ENCODE measurements around the gene DNAJC28.
"Not testable (repeated sequence)": the region's sequence is repeated elsewhere in the genome, so short reads cannot be mapped to it uniquely, and the experiment has no call there.

DNAJC28 gene, protein sequence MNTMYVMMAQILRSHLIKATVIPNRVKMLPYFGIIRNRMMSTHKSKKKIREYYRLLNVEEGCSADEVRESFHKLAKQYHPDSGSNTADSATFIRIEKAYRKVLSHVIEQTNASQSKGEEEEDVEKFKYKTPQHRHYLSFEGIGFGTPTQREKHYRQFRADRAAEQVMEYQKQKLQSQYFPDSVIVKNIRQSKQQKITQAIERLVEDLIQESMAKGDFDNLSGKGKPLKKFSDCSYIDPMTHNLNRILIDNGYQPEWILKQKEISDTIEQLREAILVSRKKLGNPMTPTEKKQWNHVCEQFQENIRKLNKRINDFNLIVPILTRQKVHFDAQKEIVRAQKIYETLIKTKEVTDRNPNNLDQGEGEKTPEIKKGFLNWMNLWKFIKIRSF

DNA sequence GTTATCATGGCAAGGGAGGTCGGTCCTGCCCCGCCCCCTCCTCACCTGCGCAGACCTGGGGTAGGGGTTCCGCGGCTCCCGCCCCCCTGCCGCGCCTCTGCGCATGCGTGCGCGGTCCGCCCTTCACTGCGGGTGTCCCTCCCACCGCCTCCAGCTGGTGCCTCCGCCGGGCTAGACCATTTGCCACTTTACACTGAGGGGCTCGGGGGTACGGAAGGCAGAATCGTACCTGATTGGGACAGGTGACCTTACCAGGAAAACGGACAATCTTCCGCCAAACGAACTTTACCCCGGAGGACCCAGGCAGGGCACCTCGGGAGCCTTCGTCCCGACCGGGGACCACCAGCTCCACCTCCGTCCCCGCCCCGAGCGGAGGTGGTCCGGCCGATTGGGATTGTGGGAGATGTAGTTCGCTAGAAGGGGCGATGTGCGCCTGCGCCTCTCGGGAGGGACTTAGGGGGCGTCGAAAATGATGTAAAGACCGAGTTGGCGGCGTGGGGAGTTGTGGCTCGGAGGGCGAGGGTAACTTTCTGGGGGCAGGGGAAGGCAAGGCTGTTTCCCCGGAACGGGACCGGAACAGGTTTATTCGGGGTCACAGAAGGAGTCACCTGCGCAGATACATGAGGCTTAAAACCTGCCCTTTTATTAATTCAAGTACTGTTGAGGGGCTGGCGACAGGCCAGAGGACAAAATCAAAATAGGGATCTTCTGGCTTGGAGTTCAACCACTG is at the start of gene DNAJC28:
Gene DNAJC28, minus strand, starts transcription at position 344 of the 730 bp plus-strand sequence. CDS start 2,323 bp downstream, outside the sequence.
- peak; percentile 84 for DNase-seq (ENCODE audit: low spot score)

DNA sequence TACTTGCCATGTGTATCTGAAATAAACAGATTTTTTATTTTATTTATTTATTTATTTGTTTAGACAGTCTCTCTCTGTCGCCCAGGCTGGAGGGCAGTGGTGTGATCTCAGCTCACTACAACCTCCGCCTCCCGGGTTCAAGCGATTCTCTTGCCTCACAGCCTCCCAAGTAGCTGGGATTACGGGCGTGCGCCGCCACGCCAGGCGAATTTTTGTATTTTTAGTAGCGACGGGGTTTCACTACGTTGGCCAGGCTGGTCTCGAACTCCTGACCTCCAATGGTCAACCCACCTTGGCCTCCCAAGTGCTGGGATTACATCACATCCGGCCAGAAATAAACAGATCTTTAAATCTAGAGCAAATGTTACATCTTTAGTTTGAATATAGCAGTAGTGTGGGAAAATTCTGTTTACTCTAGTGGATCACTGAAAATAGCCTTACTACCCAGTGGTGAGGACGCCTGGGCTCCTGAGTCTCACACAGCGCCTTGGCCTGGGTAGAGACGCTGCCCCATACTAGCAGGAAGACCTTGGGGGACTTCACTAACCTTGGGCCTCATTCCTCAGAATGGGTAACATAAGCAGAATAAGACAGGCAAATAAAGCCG is 49.7 kb upstream of the DNAJC28 start:
- DNase-seq (ENCODE audit: low spot score) = no peak

DNA sequence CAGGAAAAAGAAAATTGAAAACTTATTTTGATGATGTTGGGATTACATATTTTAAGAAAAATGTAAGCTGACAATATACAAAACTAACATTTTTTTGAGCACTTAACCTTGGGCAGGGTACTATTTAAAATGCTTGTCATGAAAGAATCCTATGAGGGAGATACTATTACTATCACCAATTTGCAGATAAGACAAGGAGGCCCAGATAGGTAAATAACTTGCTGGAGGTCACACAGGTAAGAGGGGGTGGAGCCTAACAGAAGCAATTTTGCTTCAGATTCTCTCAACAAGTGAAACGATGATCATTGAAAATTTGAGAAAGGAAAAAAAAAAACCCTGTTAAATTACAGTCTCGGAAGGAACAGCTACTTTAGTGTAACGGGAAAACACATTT is 49.2 kb upstream of the DNAJC28 start:
- DNase-seq (ENCODE audit: low spot score) = no peak

DNA sequence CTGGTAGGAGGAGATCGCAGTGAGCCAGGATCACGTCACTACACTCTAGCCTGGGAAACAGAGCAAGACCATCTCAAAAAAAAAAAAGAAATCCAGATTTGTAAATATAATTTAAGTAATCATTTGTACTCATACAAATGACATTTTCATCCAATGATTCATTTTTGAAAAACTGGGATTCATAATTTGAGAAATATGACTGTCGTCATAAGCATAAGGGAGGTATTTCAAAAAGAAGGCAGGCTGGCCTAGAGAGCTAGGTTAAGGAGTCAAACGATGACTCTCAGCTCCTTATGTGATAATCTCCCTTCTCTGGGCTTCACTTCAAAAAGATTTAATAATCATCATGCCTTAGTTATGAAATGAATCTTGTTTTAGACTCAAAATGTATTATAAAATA is 48.1 kb upstream of the DNAJC28 start:
- DNase-seq (ENCODE audit: low spot score) = no peak

DNA sequence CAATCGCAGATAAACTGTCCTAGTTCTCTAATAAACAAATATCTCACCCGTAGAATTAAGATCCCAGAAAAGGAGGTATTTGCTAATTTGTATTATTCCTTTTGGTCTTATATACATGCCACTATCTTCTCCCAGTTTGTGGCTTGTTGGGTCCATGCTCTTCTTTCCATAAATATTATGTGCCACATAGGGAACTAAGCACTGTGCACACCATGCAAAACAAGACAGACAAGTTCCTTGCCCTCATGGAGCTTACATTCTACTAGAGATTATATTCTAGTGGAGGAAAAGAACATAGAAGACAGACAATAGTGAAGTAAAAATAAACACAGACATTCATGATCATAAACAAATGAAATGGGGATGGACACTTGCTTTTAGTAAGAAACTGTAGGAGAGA is 45.7 kb upstream of the DNAJC28 start:
- no peak for DNase-seq (ENCODE audit: low spot score)

DNA sequence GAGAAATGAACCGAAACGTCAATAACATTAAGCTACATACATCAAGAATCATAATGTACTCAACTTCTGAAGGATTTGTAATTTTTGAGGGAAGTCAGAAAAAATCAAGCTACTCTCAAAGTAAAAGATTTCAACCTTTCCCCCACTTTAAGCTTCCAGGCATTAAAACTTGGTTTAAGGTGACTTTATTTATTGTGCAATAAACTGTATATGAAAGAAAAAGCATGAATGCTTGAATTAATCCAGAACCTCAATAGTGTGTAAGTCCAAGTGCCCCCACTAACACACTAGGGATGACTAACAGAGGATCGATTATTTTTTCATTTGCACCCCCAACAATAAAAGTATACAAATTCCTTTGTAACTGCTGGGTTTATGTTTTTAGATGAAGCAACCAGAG is 39.5 kb upstream of the DNAJC28 start:
- DNase-seq (ENCODE audit: low spot score) = no peak

DNA sequence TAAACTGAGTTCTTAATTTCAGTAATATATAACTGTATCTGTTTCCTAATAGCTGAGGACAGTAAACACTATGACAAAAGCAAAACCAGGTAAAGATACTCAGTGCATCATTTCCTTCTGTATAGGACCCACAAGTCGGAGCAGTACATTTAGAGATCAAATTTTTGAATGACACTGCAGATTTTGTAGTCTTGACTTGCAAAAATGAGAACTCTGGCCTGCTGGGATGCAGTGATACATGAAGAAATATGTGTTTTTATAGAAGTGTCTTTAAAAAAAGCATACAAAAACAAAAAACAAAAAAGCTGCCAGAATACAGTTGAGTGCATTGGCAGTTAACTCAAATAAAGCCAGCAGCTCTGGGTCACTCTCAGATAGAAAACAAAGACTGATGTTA is 31.4 kb upstream of the DNAJC28 start:
- DNase-seq (ENCODE audit: low spot score) = no peak

DNA sequence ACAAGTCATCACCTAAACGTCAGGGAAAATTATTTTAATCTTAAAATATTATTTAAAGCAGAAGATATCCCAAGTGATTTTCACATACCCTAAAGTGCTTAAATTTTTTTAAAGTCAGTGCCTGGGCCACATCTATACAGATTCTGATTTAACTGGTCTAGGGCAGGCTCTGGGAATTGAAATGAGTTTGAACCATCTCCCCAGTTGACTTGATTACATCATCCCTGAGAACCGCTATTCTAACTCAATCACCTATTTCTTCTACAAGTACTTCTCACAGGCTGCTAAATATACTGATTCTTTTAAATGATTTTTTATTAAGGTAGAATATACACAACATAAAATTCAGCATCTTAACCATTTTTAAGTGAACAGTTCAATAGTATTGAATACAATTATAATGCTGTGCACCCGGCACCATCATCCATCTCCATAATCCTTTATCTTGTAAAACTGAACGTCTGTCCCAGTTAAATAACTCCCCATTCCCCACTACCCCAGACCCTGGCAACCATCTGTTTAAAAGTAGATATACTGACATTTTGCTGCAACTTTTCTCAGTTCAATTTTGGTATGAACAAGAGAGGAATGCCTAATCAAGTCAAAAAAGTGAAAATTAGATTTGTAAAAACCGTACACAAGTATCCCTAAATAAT is 30.9 kb upstream of the DNAJC28 start:
- no peak for DNase-seq (ENCODE audit: low spot score)

DNA sequence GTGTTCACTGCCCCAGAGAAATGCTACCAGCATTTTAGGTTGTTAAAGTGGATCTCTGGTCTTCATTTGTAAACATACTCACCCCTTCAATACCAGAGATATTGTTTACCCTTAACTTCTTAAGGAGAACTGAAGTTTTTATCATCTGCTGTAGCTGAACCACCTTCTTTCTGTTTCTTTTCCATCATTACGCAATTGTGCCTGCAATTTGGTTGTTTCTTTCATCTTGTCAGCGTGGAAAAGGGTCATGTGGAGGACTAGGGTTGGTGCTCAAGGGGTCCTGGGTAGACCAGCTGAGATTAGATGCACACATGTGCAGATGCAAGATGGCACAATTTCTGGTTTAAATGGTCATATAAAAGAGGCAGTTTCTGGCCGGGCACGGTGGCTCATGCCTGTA is 27.4 kb upstream of the DNAJC28 start:
- no peak for DNase-seq (ENCODE audit: low spot score)

DNA sequence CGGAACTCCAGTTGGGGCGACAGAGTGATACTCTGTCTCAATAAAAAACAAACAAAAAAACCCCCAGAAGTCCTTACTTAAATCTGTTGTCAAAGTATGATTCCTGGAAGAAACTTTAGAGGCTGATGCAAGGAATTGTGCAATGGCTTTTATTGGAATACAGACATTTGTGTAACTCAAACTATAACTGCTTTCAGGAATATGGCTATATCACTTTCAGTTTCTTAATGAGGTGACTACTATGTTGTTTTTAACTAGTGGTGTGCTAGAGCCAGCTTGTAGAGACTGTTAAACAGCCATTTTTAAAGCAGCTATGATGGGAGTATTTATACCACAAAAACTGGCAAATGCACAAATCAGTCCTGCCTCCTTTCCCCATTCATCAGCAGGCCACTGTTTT is 22.7 kb upstream of the DNAJC28 start:
- no peak for DNase-seq (ENCODE audit: low spot score)

DNA sequence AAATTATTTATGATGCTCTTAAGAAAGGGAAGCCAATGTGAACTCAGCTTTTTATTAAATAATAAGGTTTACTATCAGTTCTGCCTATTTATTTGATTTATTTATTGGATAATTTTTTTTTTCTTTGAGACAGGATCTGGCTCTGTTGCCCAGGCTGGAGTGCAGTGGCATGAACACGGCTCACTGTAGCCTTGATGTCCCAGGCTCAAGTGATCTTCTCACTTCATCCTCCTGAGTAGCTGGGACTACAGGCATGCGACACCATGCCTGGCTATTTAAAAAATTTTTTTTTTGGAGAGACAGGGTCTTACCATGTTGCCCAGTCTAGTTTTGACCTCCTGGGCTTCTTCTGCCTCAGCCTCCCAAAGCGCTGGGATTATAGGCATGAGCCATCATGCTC is 21.0 kb upstream of the DNAJC28 start:
- DNase-seq (ENCODE audit: low spot score) = no peak

DNA sequence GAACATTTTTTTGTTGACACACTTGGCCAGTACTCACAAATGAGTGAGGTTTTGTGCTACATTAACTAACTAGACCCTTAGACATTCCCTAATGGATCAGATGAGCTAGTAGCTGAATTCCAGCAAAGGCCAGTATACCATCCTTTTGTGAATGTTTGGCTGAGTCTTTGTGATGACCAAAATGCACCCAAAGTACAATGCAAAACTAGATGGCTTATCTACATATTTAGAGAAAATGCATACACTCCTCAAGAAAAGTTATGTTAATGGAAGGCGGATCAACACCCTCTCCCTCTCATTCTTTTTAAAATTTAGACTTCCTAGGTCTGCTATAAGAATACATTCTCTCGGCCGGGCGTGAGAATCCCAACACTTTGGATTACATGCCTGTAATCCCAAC is 20.1 kb upstream of the DNAJC28 start:
- DNase-seq (ENCODE audit: low spot score) = no peak

DNA sequence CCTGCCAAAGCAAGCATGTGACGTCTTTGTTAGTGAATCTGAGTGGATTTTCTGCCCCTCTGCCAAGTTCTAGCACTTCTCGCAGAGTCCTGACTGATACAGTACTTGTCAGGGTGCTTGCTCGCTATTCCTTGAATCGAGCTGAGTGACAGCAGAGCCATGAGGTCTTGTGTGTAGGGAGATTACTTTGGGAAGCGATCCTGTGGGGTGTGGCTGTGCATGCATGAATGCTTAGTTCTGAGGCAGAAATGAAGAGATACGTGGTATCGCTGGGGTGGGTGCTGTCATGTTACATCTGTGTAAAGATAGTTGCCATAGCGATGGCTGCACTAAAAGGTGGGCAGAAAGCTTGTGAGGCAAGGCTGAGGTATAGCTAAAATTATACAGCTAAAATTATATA is 19.3 kb upstream of the DNAJC28 start:
- DNase-seq (ENCODE audit: low spot score) = no peak

DNA sequence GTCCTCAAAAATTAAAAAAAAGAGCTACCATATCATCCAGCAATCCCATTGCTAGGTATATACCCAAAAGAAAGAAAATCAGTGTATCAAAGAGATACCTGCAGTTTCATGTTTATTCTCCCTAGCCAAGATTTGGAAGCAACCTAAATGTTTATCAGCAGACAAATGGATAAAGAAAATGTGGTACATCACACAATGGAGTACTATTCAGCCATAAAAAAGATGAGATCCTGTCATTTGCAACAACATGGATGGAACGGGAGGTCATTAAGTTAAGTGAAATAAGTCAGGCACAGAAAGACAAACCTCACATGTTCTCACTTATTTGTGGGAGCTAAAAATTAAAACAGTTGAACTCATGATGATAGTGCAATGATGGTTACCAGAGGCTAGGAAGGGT is 15.5 kb upstream of the DNAJC28 start:
- DNase-seq (ENCODE audit: low spot score) = not testable (repeated sequence)

DNA sequence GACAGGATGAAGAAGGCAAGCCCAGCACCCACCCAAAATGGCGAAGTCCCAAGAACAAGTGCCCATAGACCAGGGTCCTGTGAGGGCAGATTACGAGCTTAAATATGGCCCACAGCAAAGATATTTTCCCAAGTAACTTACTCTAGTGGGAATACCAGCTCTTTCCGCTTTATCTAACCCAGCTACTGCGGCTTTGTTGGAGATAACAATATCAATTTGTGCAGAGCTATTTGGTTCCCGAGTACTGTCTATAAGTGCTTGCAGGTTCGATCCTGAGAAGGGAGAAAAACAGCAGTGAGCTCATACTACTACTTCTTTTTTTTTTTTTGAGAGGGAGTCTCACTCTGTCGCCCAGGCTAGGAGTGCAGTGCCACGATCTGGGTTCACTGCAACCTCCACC is 14.3 kb upstream of the DNAJC28 start:
- no peak for DNase-seq (ENCODE audit: low spot score)

DNA sequence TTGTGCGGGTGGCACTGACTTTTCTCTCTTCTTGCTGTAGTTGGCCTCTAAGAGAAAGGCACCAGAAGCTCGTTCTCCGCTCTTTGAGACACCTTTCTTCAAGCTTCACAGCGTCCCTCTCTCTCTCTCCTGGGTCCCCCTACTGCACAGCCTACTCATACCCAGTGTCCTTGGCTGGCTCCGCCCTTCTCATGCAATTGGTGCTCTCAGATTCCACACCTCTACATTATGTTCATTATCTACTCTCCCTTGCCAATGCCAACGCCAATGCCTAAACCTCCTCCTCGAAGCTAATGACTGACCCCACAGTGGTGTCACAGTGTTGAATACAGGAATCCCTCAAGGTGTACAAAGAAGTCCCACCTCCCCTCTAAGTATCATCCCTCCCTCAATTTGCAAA is 4.8 kb upstream of the DNAJC28 start:
- DNase-seq (ENCODE audit: low spot score) = no peak

DNA sequence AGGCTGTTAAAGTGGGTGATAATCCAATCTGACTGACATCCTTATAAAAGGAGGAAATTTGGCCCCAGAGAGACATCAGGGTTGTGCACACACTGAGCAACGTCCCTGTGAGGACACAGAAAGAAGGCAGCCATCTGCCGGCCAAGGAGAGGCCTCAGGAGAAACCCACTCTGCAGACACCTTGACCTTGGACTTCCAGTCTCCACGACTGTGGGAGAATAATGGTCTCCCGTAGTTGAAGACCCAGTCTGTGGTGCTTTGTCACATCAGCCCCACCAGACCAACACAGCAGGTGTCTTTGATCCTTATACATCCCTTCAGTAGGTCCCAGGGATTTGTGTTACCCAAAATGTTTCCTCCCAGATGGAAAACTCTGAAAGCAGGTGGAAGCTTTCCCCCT is 4.2 kb upstream of the DNAJC28 start:
- DNase-seq (ENCODE audit: low spot score) = no peak

DNA sequence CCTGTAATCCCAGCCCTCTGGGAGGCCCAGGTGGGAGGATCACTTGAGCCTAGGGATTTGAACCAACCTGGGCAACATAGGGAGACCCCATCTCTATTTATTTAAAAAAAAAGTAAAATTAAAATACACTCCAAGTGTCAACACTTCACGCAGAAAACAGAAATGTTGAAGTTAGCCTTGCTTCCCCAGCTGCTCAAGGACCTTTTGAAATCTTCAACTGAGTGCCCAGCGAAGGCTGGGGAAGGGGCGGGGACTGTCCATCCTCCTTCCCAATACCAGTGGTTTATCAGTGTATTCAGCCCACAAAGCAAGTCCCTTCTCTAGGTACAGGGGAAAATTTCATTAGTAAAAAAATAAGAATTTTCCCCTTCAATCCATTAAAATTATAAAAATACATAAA is 2.2 kb upstream of the DNAJC28 start:
- DNase-seq (ENCODE audit: low spot score) = no peak

DNA sequence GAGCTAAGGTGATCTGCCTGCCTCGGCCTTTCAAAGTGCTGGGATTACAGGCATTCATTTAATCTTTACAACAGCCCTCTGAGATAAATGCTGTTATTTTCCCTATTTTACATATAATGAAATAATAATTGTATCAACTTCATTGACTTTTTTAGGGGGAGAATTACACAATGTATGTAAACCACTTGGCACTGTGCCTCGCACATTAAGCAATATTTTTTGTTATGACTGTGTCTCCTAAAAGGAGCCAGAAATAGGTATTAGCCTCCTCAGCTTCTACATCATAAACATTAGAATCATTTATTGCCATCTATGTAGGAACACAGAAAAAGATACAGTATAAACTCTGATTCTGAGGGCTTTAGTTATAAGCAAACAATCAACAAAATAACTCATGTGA is 1.1 kb upstream of the DNAJC28 start:
- DNase-seq (ENCODE audit: low spot score) = no peak

DNA sequence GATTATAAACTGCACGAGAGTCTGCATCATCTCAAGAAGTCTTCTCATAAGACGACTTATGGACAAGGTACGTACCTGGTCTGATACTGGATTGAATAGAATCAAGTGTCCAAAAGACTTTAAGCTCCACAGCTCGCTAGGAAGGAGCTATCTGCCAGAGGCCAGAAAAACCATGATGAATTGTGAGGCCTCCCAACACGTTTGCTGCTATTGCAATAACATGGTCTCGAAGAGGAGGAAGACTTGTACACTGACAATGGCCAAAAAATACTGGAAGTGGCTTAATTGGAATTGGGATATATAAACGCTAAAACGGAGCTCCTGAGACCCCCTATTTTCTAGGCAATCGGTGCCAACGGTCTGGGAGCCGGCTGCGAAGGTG is 534 bp downstream of the DNAJC28 start:
- no peak for DNase-seq (ENCODE audit: low spot score)

DNA sequence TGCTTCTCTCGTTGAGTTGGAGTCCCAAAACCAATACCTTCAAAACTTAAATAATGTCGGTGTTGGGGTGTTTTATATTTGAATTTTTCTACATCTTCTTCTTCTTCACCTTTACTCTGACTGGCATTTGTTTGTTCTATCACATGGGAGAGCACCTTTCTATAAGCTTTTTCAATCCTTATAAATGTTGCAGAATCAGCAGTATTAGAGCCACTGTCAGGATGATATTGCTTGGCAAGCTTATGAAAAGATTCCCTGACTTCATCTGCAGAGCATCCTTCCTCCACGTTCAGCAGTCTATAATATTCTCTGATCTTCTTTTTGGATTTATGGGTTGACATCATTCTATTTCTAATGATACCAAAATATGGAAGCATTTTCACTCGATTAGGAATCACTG is 2.6 kb downstream of the DNAJC28 start:
- no peak for DNase-seq (ENCODE audit: low spot score)

DNA sequence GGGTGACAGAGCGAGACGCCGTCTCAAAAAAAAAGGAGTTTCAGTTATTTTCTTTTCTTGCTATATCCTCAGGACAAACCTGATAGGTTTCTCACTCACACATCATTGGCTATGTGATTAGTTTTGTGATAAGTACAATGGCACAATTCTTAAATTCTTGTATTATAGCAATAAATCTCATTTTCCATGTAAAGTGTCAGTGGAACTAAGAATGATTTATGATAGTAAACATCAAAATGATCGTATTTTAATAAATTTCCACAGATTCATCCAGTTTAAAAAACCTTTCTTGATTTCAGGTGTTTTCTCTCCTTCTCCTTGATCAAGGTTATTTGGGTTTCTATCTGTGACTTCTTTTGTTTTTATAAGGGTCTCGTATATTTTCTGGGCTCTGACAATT is 3.5 kb downstream of the DNAJC28 start:
- DNase-seq (ENCODE audit: low spot score) = no peak
